Measurements from ENCODE around the gene HENMT1.
"Not testable (repeated sequence)": the region's sequence is repeated elsewhere in the genome, so short reads cannot be mapped to it uniquely, and the experiment has no call there.

Gene HENMT1

DNA sequence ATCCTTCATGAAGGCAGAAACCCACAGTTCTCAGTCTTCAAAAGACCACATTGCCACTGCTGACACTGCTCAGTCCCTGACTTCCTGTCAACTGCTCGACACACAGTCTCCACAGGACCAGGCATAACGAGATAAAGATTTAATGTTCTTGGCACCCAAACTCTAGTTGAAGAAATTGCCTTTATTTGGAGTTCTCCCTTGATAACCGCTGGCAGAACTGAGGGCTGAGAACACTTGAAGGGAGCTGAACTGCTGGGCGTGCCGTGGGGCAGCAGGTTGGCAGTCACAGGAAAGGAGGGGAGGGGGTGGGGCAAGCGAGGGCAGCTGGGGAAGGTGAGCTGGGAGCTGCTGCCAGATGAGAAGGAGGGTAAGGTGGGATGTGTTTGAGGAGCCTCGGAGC is 15.9 kb downstream of the HENMT1 start:
- DNase-seq (ENCODE audit: low read depth), result no peak
- TF ChIP-seq, protein P1, sequence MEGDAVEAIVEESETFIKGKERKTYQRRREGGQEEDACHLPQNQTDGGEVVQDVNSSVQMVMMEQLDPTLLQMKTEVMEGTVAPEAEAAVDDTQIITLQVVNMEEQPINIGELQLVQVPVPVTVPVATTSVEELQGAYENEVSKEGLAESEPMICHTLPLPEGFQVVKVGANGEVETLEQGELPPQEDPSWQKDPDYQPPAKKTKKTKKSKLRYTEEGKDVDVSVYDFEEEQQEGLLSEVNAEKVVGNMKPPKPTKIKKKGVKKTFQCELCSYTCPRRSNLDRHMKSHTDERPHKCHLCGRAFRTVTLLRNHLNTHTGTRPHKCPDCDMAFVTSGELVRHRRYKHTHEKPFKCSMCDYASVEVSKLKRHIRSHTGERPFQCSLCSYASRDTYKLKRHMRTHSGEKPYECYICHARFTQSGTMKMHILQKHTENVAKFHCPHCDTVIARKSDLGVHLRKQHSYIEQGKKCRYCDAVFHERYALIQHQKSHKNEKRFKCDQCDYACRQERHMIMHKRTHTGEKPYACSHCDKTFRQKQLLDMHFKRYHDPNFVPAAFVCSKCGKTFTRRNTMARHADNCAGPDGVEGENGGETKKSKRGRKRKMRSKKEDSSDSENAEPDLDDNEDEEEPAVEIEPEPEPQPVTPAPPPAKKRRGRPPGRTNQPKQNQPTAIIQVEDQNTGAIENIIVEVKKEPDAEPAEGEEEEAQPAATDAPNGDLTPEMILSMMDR (IDR thresholded peaks at IDR 0.05; ENCODE audit: control insufficient read depth, insufficient read depth, low read depth, low read length, missing control alignments), result no peak
- H3K4me3 ChIP-seq (ENCODE audit: control insufficient read depth, low read depth, low read length), result no peak overlapping the region

DNA sequence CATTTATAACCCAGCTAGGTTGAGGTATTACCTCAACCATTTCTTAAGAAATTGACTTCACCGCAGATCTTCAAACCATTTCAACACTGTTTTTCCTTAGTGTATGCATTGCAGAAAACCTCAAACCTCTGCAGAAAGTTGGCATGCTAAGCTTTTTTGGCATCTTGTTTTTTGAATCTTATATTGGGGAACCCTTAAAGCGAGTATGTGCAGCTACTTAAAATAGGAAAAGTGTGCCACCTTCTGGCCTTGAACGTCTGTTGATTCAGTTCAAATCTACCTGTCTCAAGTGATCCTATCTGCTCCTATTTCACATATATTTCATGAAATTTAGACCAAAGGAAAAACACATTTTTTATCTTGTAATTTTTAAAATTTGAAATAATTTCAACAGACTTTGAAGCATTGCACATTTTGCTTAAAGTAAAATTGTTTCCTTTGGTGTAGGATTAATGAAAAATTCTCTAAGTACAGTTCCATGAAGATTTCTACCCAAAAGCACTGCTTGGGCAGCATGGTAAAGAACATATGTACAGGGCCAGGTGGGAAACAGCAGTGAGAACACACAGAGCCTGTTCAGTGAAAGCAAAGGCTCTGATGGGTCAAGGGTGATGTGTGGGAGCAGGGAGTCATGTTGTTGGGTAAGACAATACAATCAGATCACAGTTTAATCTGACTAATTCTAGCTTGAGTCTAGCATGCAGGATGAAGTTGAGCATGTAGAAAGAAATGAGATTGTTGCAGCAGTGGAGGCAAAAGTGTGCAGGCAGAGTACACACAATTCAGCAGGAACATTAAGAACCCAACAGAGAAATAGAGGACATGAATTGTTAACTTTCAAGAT is 17.2 kb downstream of the HENMT1 start:
- TF ChIP-seq, protein P1 (IDR thresholded peaks at IDR 0.05; ENCODE audit: control insufficient read depth, insufficient read depth, low read depth, low read length, missing control alignments), result peak; percentile 64
- peak; percentile 73 for DNase-seq (ENCODE audit: low read depth)
- H3K4me3 ChIP-seq (ENCODE audit: control insufficient read depth, low read depth, low read length), result no peak overlapping the region

DNA sequence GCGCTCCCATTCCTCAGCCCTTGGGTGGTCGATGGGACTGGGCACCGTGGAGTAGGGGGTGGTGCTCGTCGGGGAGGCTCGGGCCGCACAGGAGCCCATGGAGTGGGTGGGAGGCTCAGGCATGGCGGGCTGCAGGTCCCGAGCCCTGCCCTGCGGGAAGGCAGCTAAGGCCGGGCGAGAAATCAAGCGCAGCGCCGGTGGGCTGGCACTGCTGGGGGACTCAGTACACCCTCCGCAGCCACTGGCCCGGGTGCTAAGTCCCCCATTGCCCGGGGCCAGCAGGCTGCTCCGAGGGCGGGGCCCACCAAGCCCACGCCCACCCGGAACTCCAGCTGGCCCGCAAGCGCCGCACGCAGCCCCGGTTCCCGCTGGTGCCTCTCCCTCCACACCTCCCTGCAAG is 20.0 kb downstream of the HENMT1 start:
- not testable (repeated sequence) for DNase-seq (ENCODE audit: low read depth); H3K4me3 ChIP-seq (ENCODE audit: control insufficient read depth, low read depth, low read length)

DNA sequence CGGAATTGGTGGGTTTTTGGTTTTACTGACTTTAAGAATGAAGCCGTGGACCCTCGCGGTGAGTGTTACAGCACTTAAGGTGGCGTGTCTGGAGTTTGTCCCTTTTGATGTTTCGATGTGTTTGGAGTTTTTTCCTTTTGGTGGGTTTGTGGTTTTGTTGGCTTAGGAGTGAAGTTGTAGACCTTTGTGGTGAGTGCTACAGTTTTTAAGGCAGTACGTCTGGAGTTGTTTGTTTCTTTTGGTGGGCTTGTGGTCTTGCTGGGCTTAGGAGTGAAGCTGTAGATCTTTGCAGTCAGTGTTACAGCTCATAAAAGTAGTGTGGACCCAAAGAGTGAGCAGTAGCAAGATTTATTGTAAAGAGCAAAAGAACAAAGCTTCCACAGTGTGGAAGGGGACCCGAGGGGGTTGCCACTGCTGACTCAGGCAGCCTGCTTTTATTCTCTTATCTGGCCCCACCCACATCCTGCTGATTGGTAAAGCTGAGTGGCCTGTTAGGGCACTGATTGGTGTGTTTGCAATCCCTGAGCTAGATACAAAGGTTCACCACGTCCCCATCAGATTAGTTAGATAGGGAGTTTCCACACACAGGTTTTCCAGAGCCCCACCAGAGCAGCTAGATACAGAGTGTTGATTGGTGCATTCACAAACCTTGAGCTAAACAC is 20.9 kb downstream of the HENMT1 start:
- H3K4me3 ChIP-seq (ENCODE audit: control insufficient read depth, low read depth, low read length), result no peak overlapping the region
- DNase-seq (ENCODE audit: low read depth), result no peak

DNA sequence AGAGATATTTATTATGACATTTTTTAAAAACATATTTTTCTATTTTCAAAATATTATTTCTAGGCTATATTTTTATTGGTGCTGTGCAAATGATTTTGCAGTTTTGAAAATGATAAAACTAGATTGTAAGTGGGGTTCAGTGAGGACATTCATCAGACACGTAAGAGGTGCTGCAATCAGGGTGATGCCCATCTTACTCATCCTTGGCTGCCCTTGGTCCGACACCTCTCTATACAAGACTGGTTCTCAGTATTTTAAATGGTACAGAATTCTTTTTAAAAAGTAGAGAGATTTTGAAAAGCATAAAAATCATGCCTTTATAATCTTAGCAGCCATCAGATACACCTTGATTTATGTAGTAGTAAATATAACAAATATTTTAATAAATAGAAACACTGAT is 24.0 kb downstream of the HENMT1 start:
- TF ChIP-seq, protein P1 (IDR thresholded peaks at IDR 0.05; ENCODE audit: control insufficient read depth, insufficient read depth, low read depth, low read length, missing control alignments), result no peak
- no peak for DNase-seq (ENCODE audit: low read depth)

More for the DNA sequence above, 20.9 kb downstream of the HENMT1 start:
- TF ChIP-seq, protein P1 (IDR thresholded peaks at IDR 0.05; ENCODE audit: control insufficient read depth, insufficient read depth, low read depth, low read length, missing control alignments), result no peak

DNA sequence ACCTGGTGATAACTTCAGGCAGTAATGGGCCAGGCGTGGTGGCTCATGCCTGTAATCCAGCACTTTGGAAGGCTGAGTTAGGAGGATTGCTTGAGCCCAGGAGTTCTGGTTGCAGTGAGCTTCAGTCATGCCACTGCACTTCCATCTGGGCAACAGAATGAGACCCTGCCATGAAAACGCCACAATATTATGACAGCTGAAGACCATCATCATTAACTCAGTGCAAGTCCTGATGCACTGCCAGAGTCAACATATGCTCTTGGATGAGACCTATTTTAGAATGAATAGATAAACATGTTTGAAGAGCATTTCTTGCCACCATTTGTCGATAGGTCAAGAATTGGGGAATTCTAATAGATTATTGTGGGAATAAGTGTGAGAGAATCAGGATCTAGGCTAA is 26.4 kb downstream of the HENMT1 start:
- no peak for DNase-seq (ENCODE audit: low read depth)
- TF ChIP-seq, protein P1 (IDR thresholded peaks at IDR 0.05; ENCODE audit: control insufficient read depth, insufficient read depth, low read depth, low read length, missing control alignments), result no peak
- H3K4me3 ChIP-seq (ENCODE audit: control insufficient read depth, low read depth, low read length), result no peak overlapping the region

More for the DNA sequence above, 24.0 kb downstream of the HENMT1 start:
- H3K4me3 ChIP-seq (ENCODE audit: control insufficient read depth, low read depth, low read length), result no peak overlapping the region

DNA sequence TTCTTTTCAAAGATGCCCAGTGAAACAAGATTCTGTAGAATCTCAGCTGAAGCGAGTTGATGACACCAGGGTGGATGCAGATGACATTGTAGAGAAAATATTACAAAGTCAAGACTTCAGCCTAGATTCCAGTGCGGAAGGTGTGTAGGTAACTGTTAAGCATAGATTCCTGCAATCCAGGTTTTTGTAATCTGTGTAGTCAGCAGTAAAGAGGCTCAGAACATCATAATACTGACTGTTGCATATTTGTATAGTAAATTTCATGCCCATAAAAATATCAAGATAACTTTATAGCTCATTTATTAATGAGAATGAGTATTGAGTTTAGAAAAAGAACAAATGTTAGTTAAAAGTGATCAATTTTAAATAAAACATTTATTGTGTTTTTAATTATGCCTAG is 32.2 kb downstream of the HENMT1 start:
- H3K4me3 ChIP-seq (ENCODE audit: control insufficient read depth, low read depth, low read length), result no peak overlapping the region
- TF ChIP-seq, protein P1 (IDR thresholded peaks at IDR 0.05; ENCODE audit: control insufficient read depth, insufficient read depth, low read depth, low read length, missing control alignments), result no peak
- DNase-seq (ENCODE audit: low read depth), result no peak

All from AG09309 (cell line).